Epidermal melanocyte (primary cell): ENCODE data around the gene MMP19.
A peak's percentile ranks its signal among the peaks of the same experiment; 100 is the strongest.

Experiments used
- DNase-seq: peaks from one replicate; pipeline ENCODE4 v3.0.0; 2011; ENCODE audit warnings: low spot score; ENCODE audit not compliant: insufficient read length

MMP19 gene

DNA sequence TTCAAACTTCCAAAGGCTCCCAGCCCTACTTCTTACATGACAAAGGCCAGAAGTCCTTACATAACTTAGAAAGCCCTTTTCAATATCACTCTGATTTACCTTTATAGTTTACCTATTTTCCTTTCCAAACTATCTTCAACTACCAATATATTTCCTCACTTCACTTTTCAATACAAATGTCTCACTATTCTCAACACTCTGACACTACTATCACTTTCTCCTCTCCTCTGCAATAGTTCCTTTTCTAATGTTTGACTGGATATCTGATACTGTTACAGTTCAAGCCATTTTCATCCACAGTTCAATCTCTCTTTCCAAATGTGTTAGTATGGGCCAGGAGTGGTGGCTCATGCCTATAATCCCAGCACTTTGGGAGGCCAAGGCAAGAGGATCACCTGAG, 28.5 kb downstream of the MMP19 start:
- DNase-seq = no peak

DNA sequence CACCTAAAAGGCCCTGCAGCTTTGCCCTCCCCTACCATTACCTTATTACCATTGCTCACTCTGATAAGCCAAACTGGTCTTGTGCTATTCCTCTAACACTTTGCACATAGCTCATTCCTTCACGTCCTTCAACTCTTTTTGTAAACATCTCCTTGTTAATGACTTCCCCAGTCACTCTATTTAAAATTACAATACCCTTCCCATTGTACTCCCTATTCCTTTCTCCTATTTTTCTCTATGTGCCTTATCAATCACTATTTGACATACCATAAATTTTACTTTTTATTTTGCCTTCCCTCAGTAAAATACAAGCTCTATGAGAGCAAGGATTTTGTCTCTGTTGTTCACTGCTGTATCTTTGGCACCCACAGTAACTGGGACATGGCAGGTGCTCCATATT, 30.6 kb downstream of the MMP19 start:
- DNase-seq = no peak

GRCh38 chr12:55809274-55809673, 33.5 kb downstream of the MMP19 start:
- DNase-seq = no peak

DNA sequence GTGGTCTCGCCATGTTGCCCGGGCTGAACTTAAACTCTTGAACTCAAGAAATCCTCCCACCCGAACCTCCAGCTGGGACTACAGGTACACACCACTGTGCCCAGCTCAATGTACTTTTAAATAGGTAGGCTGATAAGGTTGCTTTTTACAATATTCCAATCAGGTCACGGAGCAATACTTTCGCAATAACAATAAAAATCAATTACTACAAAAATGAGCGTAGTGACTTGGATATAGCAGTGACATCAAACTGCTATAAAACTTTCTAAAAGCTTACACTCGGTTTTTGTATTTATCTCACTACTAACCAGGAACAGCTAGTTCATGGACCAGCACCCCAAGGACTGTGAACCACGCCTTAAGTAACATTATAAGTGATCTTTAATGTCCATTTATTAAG, 35.8 kb downstream of the MMP19 start:
- DNase-seq = no peak

DNA sequence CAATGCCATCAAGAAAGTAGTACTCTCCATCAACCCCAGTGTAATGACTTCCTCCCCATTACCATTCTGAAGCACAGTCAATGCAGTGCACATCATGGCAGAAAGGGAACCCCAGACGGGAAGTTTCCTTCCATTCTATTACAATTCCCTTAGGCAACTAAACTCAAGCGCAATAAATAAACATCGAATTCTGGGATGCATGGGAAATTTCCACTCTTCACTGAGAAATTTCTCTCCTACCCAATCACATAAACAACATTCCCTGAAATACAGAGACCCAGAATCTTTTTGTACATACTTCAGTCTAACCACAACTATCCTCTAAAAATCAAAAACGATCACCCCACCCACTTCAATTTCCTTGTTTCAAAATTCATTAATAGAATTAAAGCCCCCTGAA, 45.2 kb downstream of the MMP19 start:
- DNase-seq = no peak

DNA sequence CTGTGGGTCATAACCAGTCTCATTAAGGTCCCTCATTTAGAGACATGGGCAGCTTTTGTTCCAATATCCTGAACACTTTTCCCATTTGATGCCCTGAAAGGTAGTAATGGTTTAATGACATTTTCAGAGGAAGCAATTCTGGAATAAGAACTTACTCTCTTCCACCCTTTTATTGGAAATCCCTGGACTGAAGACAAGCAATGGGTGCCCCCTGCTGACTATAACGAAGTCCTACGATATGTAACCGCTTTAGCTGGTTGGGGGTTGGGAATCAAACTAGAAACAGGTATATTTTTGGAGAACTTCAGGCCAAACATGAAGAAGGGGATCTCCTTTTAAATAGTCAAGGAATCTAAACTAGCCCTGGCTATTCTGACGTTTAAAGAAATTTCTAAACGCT, 45.7 kb downstream of the MMP19 start:
- DNase-seq = peak; percentile 63

DNA sequence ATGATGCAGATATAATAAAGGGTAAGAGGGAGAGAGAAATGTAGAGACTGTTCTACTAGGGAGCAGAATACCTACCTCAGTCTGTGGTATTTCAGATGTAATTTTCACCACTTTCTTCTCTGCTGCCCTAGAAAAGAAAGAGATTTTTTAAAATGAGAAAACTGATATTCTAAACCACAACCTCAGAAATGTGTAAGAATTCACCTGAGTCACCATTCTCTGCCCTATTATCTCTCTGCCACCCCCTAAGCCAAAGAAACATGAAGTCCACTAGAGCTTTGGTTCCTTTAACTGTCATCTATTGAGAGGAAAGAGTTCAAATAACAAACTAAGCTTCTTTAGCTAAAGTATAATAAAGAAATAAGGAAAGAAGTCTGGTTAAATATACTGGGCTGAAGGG, 46.8 kb downstream of the MMP19 start:
- no peak for DNase-seq

- no peak for DNase-seq
Measured at GRCh38 chr12:55789893-55790292, 52.8 kb downstream of the MMP19 start.

- DNase-seq = no peak
Measured at GRCh38 chr12:55789171-55789570, 53.6 kb downstream of the MMP19 start.

DNA sequence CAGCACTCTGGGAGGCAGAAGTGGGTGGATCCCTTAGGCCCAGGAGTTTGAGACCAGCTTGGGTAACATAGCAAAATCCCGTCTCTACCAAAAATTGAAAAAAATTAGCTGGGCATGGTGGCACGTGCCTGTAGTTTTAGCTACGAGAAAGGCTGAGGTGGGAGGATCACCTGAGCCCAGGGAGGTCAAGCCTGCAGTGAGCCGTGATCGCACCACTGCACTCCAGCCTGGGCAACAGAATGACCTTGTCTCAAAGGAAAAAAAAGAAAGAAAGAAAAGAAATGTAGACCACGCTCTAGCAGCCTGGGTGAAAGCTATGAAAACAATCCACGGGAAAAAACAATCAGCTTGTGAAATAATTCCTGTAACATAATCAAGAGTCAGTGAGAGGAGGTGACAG, 54.2 kb downstream of the MMP19 start:
- no peak for DNase-seq
